ENCODE measurements around the gene ADORA3.

DNA sequence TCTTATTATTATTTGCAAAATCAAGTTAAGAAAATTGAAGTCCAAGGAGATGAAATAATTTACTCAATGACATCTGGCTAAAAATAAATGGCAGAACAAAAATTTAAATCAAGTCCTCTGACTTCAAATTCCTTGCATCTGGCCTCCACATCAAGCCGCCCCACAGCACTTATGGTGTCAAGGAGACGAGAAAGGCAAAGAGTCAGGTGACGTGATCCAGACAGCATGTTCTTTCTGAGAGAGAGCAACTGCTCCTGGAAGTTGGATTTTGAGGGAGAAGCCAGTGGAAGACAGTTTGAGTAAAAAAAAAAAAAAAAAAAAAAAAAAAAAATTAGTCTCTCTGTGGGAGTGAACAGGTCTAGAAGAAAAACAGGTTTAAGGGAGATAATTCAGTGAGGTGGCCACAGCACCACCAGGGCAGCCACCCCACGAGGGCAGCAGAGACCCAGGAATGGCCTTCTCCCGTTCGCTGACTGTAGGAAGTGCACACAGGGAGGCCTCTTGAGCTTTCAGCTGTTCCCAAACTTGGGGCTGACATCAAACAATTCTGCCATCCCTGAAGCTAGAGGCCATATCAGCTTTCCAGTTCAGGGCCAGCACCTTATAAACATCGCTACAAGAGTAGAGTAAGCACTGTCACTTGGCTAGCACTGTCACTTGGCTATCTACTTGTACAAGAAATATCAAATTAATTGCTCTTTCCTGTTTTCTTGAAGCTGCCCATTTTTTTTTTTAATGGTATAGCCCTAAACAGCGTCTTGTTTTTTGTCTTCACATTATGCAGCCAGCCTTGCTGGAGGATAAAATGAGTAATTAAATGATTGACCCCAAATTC lies 21.8 kb downstream of the ADORA3 start:
- TF ChIP-seq, protein P1, sequence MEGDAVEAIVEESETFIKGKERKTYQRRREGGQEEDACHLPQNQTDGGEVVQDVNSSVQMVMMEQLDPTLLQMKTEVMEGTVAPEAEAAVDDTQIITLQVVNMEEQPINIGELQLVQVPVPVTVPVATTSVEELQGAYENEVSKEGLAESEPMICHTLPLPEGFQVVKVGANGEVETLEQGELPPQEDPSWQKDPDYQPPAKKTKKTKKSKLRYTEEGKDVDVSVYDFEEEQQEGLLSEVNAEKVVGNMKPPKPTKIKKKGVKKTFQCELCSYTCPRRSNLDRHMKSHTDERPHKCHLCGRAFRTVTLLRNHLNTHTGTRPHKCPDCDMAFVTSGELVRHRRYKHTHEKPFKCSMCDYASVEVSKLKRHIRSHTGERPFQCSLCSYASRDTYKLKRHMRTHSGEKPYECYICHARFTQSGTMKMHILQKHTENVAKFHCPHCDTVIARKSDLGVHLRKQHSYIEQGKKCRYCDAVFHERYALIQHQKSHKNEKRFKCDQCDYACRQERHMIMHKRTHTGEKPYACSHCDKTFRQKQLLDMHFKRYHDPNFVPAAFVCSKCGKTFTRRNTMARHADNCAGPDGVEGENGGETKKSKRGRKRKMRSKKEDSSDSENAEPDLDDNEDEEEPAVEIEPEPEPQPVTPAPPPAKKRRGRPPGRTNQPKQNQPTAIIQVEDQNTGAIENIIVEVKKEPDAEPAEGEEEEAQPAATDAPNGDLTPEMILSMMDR (IDR thresholded peaks at IDR 0.05), result peak; percentile 45
- no peak for TF ChIP-seq ZFX (IDR thresholded peaks at IDR 0.05; ENCODE audit: borderline replicate concordance)

Data from 22Rv1 (cell line).